GM19468 (cell line): ENCODE data around the gene PIH1D1.

Source experiments
- ATAC-seq: cut with Tn5 transposase; IDR thresholded peaks from one replicate; pipeline ENCODE4 v1.9.1; 2021; ENCODE audit warnings: mild to moderate bottlenecking, moderate library complexity, moderate number of reproducible peaks; ENCODE audit not compliant: unreplicated experiment; ENCODE audit errors: extremely low read depth

The PIH1D1 gene

GRCh38 chr19:49451430-49452181 is at the start of gene PIH1D1:
PIH1D1 (minus strand) TSS chr19:49451814; CDS start chr19:49451574, 240 bp downstream.
- peak; percentile 51 for ATAC-seq

GRCh38 chr19:49499030-49499670 is 47.5 kb upstream of the PIH1D1 start:
- no peak for ATAC-seq

DNA sequence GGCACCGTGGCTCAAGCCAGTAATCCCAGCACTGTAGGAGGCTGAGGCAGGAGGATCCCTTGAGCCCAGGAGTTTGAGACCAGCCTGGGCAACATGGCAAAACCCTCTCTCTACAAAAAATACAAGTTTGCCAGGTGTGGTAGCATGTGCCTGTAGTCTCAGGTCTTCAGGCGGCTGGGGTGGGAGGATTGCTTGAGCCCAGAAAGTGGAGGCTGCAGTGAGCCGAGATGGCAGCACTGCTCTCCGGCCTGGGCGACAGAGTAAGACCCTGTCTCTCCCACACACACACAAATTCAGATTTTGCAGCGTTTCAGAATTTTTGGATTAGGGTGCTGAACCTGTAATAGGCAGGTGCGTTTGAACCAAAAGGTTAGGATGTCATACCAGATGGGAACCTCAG is 46.9 kb upstream of the PIH1D1 start:
- ATAC-seq = no peak

DNA sequence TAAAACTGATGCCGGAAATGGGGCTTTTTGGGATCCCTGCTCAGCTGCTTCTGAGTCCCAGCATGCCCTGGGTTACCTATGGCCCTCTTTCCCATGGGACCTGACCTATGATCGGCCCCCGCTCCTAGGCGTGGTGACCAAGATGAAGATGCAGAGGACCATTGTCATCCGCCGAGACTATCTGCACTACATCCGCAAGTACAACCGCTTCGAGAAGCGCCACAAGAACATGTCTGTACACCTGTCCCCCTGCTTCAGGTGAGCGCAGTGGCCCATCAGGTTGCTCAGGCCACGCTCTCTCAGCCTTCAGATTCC is 46.1 kb upstream of the PIH1D1 start:
- ATAC-seq = no peak

DNA sequence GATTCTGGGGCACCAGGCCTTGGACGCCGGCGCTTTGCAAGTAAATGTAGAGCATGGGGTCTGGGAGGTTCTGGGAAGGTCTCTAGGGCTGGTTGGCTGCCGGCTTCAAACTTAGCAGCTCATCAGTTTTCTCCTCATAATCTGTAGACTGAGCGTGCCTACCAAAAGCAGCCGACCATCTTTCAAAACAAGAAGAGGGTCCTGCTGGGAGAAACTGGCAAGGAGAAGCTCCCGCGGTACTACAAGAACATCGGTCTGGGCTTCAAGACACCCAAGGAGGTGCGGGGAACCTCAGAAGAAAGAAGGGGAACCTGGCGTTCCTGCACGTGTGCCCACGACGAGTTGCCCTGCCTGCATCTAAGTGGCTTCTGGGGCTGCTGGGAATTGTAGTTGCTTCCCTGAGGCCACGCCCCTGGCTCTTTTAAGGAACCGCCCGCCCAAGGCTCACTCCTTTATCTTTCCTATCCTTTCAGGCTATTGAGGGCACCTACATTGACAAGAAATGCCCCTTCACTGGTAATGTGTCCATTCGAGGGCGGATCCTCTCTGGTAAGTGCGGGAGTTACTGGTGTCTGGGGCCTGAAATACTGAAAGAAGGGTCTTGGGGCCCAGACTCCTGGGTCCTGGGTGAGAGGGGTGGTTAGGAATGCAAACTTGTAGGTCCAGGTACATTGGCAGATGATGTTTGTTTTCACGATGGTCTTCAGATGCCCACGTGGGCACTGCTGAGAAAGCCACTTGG is 45.6 kb upstream of the PIH1D1 start:
- no peak for ATAC-seq

DNA sequence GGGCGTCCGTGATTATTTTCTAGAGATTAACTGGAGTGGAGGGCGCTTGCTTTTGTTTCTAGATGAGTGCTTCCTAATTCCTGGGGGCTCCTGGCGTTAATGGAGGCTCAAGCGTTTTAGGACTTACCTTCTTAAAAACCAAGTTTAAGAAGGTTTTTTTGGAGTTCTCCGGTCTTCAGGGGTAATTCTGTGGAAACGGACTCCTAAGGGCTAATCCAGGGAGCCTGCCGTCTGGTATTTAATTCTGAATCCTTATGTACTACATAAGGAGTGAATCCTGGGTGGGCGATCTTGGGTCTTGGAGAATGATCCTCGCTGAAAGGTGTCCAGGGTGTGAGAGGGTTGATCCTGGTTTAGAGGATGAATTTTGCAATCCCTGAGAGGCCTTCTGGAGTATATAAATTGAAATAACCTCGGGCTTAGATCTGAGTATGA is 45.0 kb upstream of the PIH1D1 start:
- no peak for ATAC-seq

- no peak for ATAC-seq
These were observed 41.2 kb upstream of the PIH1D1 start for GRCh38 chr19:49492573-49493405.

- no peak for ATAC-seq
These were observed 40.4 kb upstream of the PIH1D1 start for GRCh38 chr19:49491804-49492572.

DNA sequence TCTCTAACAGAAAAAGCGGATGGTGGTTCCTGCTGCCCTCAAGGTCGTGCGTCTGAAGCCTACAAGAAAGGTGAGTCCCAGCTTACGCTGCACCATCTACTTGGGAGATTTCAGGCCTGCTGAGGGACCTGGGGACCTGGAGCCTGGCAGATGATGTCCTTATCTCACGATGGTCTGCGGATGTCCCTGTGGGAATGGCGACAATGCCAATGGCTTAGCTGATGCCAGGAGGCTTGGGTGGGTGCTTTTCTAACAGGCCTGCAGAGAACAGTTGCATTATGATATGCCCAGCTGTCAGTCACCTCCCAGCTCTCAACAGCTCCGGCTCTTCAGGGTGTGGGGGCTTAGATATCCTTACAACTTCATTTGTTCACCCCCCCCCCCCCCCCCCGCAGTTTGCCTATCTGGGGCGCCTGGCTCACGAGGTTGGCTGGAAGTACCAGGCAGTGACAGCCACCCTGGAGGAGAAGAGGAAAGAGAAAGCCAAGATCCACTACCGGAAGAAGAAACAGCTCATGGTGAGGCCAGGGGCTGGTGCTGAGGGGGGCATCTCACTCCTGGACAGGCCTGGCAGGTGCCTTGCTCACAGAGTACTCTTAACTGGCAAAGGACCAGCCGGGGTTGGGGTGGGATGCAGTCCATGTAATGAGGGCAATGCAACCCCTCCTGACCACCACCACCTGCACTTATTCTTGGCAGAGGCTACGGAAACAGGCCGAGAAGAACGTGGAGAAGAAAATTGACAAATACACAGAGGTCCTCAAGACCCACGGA is 39.6 kb upstream of the PIH1D1 start:
- ATAC-seq = no peak

- no peak for ATAC-seq
These were observed 38.8 kb upstream of the PIH1D1 start for GRCh38 chr19:49490287-49491029.

GRCh38 chr19:49489601-49490167 is 38.1 kb upstream of the PIH1D1 start:
- no peak for ATAC-seq

DNA sequence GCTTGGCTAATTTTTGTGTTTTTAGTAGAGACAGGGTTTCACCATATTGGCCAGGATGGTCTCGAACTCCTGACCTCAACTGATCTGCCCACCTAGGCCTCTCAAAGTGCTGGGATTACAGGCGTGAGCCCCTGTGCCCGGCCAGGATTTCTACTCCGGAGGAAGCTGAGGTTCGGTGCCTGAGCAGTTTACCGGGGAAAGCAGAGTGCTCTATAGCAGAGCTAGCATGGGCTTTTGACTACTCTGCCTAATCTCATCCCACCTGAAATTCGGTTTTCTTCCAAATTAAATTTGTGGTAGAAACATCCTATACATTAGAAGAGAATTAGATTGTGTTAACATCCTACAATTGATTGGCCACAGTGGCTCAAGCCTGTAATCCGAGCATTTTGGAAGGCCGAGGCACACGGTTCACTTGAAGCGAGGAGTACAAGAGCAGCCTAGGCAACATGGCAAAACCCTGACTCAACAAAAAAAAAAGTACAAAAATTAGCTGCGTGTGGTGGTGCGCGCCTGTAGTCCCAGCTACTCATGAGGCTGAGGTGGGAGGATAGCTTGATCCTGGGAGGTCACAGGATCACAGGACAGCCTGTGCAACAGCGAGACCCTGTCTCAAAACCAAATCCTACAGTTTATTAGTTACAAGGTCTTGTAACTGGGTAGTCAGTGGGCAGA is 37.4 kb upstream of the PIH1D1 start:
- ATAC-seq = no peak

DNA sequence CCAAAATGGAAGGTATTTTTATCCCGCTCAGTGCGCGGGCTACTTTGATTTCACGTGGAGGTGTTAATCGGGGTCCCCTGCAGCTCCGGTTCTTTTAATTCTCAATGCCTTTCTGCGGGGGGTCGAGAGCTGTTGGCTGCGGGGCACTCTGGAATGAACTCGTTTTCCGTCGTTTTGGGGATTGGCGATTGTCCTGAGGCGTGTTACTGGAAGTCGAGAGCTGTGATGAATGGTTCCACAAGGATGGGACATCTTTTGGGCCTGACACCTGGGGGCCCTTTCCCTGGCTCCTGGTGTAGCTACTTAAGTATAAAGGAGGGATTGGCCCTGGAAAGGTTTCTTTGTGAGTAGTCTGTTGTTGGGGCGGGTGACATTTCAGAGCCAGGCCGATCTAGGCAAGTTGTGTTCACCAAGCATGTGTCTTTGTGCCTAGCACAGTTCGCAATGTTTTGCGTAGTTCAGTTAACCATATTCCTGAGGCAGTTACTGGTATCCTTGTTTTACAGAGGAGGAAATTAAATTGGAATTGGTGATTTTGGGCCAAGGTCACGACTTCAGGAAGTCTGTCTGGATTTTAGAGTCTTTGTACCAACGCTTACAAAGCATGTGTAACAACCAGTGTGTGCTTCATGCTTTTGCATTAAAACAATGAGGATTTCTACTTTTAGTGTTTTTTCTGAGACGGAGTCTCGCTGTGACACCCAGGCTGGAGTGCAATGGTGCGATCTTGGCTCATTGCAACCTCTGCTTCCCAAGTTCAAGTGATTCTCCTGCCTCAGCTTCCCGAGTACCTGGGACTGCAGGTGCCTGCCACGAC is 36.6 kb upstream of the PIH1D1 start:
- no peak for ATAC-seq

DNA sequence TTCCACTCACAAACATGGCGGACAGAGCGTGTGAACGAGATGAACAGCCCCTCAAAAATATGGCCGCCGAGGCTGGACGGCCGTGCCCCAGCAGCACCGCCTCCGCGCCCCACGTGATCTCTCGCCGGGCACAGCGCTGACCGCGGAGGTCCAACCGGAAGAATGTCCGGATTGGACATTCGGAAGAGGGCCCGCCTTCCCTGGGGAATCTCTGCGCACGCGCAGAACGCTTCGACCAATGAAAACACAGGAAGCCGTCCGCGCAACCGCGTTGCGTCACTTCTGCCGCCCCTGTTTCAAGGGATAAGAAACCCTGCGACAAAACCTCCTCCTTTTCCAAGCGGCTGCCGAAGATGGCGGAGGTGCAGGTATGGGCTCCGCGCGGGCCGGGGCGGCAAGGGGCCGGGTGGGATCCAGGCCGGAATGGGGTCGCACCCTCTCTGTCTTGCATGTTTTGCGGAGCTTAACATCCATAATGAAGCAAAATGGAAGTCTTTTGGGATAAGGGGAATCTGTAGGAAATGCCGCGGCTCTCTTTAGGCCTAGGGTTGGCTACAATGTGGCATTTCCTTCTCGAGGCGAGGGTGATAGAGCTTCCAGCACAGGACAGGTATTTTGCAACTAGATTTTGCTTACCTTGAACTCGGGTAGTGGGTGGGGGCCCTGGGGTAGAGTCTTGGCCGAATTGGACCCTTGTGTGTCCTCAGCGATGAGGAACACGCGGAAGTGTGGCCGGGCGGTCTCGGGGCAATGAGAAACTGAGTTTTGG is 35.8 kb upstream of the PIH1D1 start, which contains the start of gene RPL13A:
TSS of gene RPL13A (plus strand) at position 332 of the 769 bp plus-strand sequence. CDS start at position 354, 22 bp downstream.
- peak; percentile 74 for ATAC-seq

DNA sequence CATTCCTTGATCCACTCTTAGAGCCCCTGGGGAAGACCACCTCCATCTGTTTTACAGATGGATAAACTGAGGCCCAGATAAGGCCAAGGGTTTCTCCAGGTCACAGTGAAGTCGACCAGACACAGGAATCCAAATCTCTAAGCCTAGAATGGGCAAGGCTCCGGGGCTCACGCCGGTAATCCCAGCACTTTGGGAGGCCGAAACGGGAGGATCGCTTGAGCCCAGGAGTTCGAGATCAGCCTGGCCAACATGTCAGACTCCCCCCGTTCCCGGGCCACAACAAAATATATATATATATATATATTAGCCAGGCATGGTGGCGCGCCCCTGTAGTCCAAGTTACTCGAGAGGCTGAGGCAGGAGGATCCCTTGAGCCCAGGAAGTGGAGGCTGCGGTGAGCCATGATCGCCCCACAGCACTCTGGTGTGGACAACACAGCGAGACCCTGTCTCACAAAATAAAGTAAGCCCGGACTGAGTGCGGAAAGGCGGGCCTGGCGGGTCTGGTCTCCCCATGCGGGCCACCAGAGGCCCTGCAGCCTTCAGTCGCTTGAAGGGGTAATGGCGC is 35.2 kb upstream of the PIH1D1 start:
- no peak for ATAC-seq
